IMR-90 (cell line): ENCODE data around the gene ERP44. TPM values are rescaled to one million over a fixed set of nuclear protein-coding genes. Genes with fewer than 3 reads are reported as not detected.
A peak's percentile ranks its signal among the peaks of the same experiment; 100 is the strongest.

Experiments
- ATAC-seq: fragments of 200-7000 bp; cut with Tn5 transposase; 2 replicates; pipeline ENCODE4 v1.9.1; 2020; ENCODE audit warnings: low read depth, mild to moderate bottlenecking, moderate library complexity
- BruUV-seq: library from RNA; stranded (reverse); fragments of 400-500 nt; replicated peaks from 2 replicates; lab custom pipeline; 2021; lab: Mats Ljungman, UMichigan
- CTCF ChIA-PET: fragments of 300-600 bp; formaldehyde crosslinking; extraction: SDS; loops from one replicate; lab custom pipeline; 2021; ENCODE audit warnings: antibody characterized with exemption; lab: Yijun Ruan, JAX
- POLR2A ChIA-PET: fragments of 300-600 bp; sonication (Branson Sonifier 250); formaldehyde crosslinking; loops from one replicate; lab custom pipeline; 2022; ENCODE audit warnings: antibody characterized with exemption; ENCODE audit not compliant: unreplicated experiment; lab: Charles Lee
- DNase-seq: peaks from one replicate; pipeline ENCODE4 v3.0.0; 2013
- H2AFZ ChIP-seq: replicated peaks from 2 replicates; pipeline ENCODE3; 2013; ENCODE audit warnings: low read length, mild to moderate bottlenecking; ENCODE audit not compliant: poor library complexity
- H2AK5ac ChIP-seq: 2 replicates; pipeline ENCODE4 v1.6.1; 2013; ENCODE audit warnings: low read depth, low read length, inconsistent platforms
- H2AK9ac ChIP-seq: replicated peaks from 2 replicates; pipeline ENCODE3; 2013; ENCODE audit warnings: mild to moderate bottlenecking, low read depth, low read length, moderate library complexity; ENCODE audit not compliant: poor library complexity
- H2BK120ac ChIP-seq: 2 replicates; pipeline ENCODE4 v1.6.1; 2013; ENCODE audit warnings: low read depth, low read length, inconsistent platforms
- H2BK15ac ChIP-seq: 3 replicates; pipeline ENCODE4 v1.6.1; 2013; ENCODE audit warnings: low read depth, low read length, inconsistent platforms
- H2BK20ac ChIP-seq: 2 replicates; pipeline ENCODE4 v1.6.1; 2013; ENCODE audit warnings: low read depth, mild to moderate bottlenecking, inconsistent platforms, low read length, moderate library complexity
- H2BK5ac ChIP-seq: 2 replicates; pipeline ENCODE4 v1.6.1; 2013; ENCODE audit warnings: mild to moderate bottlenecking, low read depth, low read length, inconsistent platforms; ENCODE audit not compliant: poor library complexity, severe bottlenecking
- H3K14ac ChIP-seq: replicated peaks from 2 replicates; pipeline ENCODE4 v1.6.1; 2013; ENCODE audit warnings: low read depth, low read length, inconsistent platforms
- H3K18ac ChIP-seq: 2 replicates; pipeline ENCODE4 v1.6.1; 2013; ENCODE audit warnings: low read depth, low read length, control low read depth
- H3K23ac ChIP-seq: 2 replicates; pipeline ENCODE4 v1.6.1; 2013; ENCODE audit warnings: low read depth, low read length, inconsistent platforms
- H3K27ac ChIP-seq: 2 replicates; pipeline ENCODE4 v1.5.1; 2013; ENCODE audit warnings: mild to moderate bottlenecking, control low read depth, low read length; ENCODE audit not compliant: insufficient read depth
- H3K27me3 ChIP-seq: 2 replicates; pipeline ENCODE4 v1.6.1; 2013; ENCODE audit warnings: low read length; ENCODE audit not compliant: control insufficient read depth, insufficient read depth
- H3K36me3 ChIP-seq: 2 replicates; pipeline ENCODE4 v1.6.1; 2013; ENCODE audit warnings: low read length, mixed read lengths; ENCODE audit not compliant: control insufficient read depth, insufficient read depth
- H3K4ac ChIP-seq: 2 replicates; pipeline ENCODE4 v1.6.1; 2013; ENCODE audit warnings: low read depth, low read length, inconsistent platforms
- H3K4me1 ChIP-seq: 2 replicates; pipeline ENCODE4 v1.6.1; 2013; ENCODE audit warnings: low read length, mixed read lengths; ENCODE audit not compliant: control insufficient read depth, insufficient read depth
- H3K4me2 ChIP-seq: 2 replicates; pipeline ENCODE4 v1.6.1; 2013; ENCODE audit warnings: low read depth, mild to moderate bottlenecking, control low read depth, low read length, moderate library complexity
- H3K4me3 ChIP-seq: 2 replicates; pipeline ENCODE4 v1.5.1; 2013; ENCODE audit warnings: low read depth, mild to moderate bottlenecking, control low read depth, low read length, moderate library complexity; ENCODE audit not compliant: insufficient read depth
- H3K56ac ChIP-seq: 2 replicates; pipeline ENCODE4 v1.6.1; 2013; ENCODE audit warnings: low read length, inconsistent platforms; ENCODE audit not compliant: insufficient read depth; ENCODE audit errors: extremely low read depth
- H3K79me1 ChIP-seq, 2 experiments: 2 replicates each; pipeline ENCODE4 v1.6.1; 2013; ENCODE audit warnings: low read length in 2 of 2, inconsistent platforms in 1 of 2, low read depth in 1 of 2
- H3K9ac ChIP-seq: 2 replicates; pipeline ENCODE4 v1.6.1; 2013; ENCODE audit warnings: low read depth, low read length, control low read depth
- H3K9me1 ChIP-seq: 2 replicates; pipeline ENCODE4 v1.6.1; 2013; ENCODE audit warnings: low read length, inconsistent platforms; ENCODE audit not compliant: insufficient read depth
- H3K9me3 ChIP-seq: 2 replicates; pipeline ENCODE4 v1.6.1; 2013; ENCODE audit warnings: low read length; ENCODE audit not compliant: control insufficient read depth, insufficient read depth
- H4K20me1 ChIP-seq: 2 replicates; pipeline ENCODE4 v1.6.1; 2013; ENCODE audit warnings: low read length, inconsistent platforms; ENCODE audit not compliant: insufficient read depth
- H4K5ac ChIP-seq: 2 replicates; pipeline ENCODE4 v1.6.1; 2013; ENCODE audit warnings: mild to moderate bottlenecking, low read depth, low read length, control low read depth
- H4K8ac ChIP-seq, 2 experiments: 2 replicates each; pipeline ENCODE4 v1.6.1; 2013; ENCODE audit warnings: low read depth in 2 of 2, low read length in 2 of 2, control low read depth in 1 of 2, inconsistent platforms in 1 of 2
- H4K91ac ChIP-seq: 2 replicates; pipeline ENCODE4 v1.6.1; 2013; ENCODE audit warnings: low read depth, low read length, inconsistent platforms; ENCODE audit not compliant: insufficient read depth
- CEBPB ChIP-seq: IDR thresholded peaks from 2 replicates; pipeline ENCODE4 v1.6.1; 2012; ENCODE audit warnings: low read depth, low read length, improper control_type of control experiment
- FOS ChIP-seq: fragments of 150-350 bp; IDR thresholded peaks from 2 replicates; pipeline ENCODE4 v1.6.1; 2016; ENCODE audit warnings: low read depth, low read length
- MAFK ChIP-seq: IDR thresholded peaks from 2 replicates; pipeline ENCODE4 v1.6.1; 2012; ENCODE audit warnings: low read depth, low read length, improper control_type of control experiment
- MAZ ChIP-seq: IDR thresholded peaks from 2 replicates; pipeline ENCODE4 v1.6.1; 2012; ENCODE audit warnings: low read depth, mild to moderate bottlenecking, low read length, improper control_type of control experiment, moderate library complexity, borderline replicate concordance
- SMC3 ChIP-seq: fragments of 150-350 bp; IDR thresholded peaks from 2 replicates; pipeline ENCODE4 v1.6.1; 2016; ENCODE audit warnings: low read depth, mild to moderate bottlenecking, antibody characterized with exemption, low read length, moderate library complexity
- WGBS, 2 experiments: methylation state at CpG; one replicate each; pipeline versions ENCODE4 v1.1.5 to v1.1.7; 2013; ENCODE audit warnings: missing lambda C conversion rate in 2 of 2; ENCODE audit not compliant: insufficient read length in 1 of 2; ENCODE audit errors: extremely low coverage in 2 of 2; 5-methylcytosine and 5-hydroxymethylcytosine counted together
- dilution Hi-C: fragments of 300-500 bp; cut with HindIII; formaldehyde crosslinking; loops from one replicate; pipeline ENCODE4 v1.14.3; 2018; ENCODE audit warnings: low sequenced_read_pairs; ENCODE audit not compliant: unreplicated experiment
- in situ Hi-C: fragments of 300-500 bp; cut with MboI; formaldehyde crosslinking; loops from 3 replicates; pipeline ENCODE4 v1.14.3; 2019; ENCODE audit warnings: low sequenced_read_pairs, inconsistent platforms, mixed read lengths
- intact Hi-C: fragments of 100-400 bp; cut with micrococcal nuclease; formaldehyde crosslinking; loops from 2 replicates; pipeline ENCODE4 v1.10.0; 2022
- polyA plus RNA-seq, 3 experiments: library from polyadenylated mRNA; depleted of rRNA; stranded (reverse); fragments of >200 nt; gene quantifications; 2 replicates each; pipeline ENCODE4 v1.2.3, GENCODE V29; 2012; ENCODE audit warnings: low replicate concordance in 1 of 3
- total RNA-seq: library from RNA; depleted of rRNA; stranded (reverse); fragments of >200 nt; gene quantifications from 2 replicates; pipeline ENCODE4 v1.2.3, GENCODE V29; 2012

ERP44 gene
- total and polyA plus RNA-seq, 2 of the 4 experiments (the other 2 are of a cell fraction) = 9.1 to 13.5 TPM

- Histone ChIP-seq H3K27ac (no peak overlapping the region), H3K14ac (no peak overlapping the region), H3K79me1 (peaks cover 11 to 39% of the 10 kb centered on the region in 2 experiments), H3K9me3 (no peaks in the 10 kb centered on the region), H3K4me2 (no peak overlapping the region), H2AK9ac (no peak overlapping the region), H4K8ac (no peak overlapping the region), H3K27me3 (no peaks in the 10 kb centered on the region), H3K4me1 (peaks cover 7% of the 10 kb centered on the region; the same call in 1 of the 2 replicates), H3K9me1 (peaks cover 2% of the 10 kb centered on the region; the same call in 1 of the 2 replicates), H2BK120ac (no peak overlapping the region), H2BK15ac (no peak overlapping the region), H4K20me1 (peaks cover 13% of the 10 kb centered on the region; the same call in 1 of the 2 replicates), H3K23ac (no peak overlapping the region), H3K4ac (no peak overlapping the region), H2AK5ac (no peak overlapping the region), H2BK20ac (no peak overlapping the region), H4K91ac (no peak overlapping the region), H3K4me3 (no peak overlapping the region), H3K9ac (no peak overlapping the region), H3K18ac (no peak overlapping the region), H3K56ac (no peak overlapping the region), H4K5ac (no peak overlapping the region), H2AFZ (no peak overlapping the region), H2BK5ac (peak overlapping the region; percentile 78), H3K36me3 (no peaks in the 10 kb centered on the region)
- in situ Hi-C loops (no loop called here), intact Hi-C loops (no loop called here), dilution Hi-C loops (no loop called here)
- no CpG with 5 or more reads among the region's 8 CpGs for WGBS, 2 experiments
- ATAC-seq (peak; percentile 90), DNase-seq (peak; percentile 92)
- no TSS peak for BruUV-seq
- peak; percentile 98 for TF ChIP-seq CEBPB
- TF ChIP-seq FOS = peak; percentile 70
- TF ChIP-seq MAZ = no peak
- no peak for TF ChIP-seq SMC3
- TF ChIP-seq MAFK = peak; percentile 15; the same call in 1 of the 2 replicates
- CTCF ChIA-PET = no interaction called here
- POLR2A ChIA-PET = no interaction called here
Measured at GRCh38 chr9:100064872-100065581, 33.8 kb downstream of the ERP44 start.
